Activated T-helper 9 cell treated with anti-CD3 and anti-CD28 coated beads, Interleukin-2, amount 50 U/mL, for 16 hours (primary cell): Measurements from ENCODE around the gene IL17RA.
"Not testable (repeated sequence)": the region's sequence is repeated elsewhere in the genome, so short reads cannot be mapped to it uniquely, and the experiment has no call there.

Experiments
- DNase-seq: peaks from one replicate; pipeline ENCODE4 v3.0.0-alpha.2; 2020; ENCODE audit warnings: low read depth

IL17RA gene

GRCh38 chr22:17120711-17121232 is 36.0 kb downstream of the IL17RA start:
- DNase-seq, result no peak

GRCh38 chr22:17121233-17122195 is 36.7 kb downstream of the IL17RA start, which contains the start of gene TMEM121B:
TMEM121B (minus strand) TSS chr22:17121360; CDS start chr22:17121127, 233 bp downstream.
- DNase-seq, result no peak

- DNase-seq, result no peak
Observed at GRCh38 chr22:17130199-17130598, 45.4 kb downstream of the IL17RA start.

- no peak for DNase-seq
Observed at GRCh38 chr22:17131686-17132085, 46.9 kb downstream of the IL17RA start.

GRCh38 chr22:17132112-17132511 is 47.3 kb downstream of the IL17RA start:
- no peak for DNase-seq

- DNase-seq, result no peak
Observed at GRCh38 chr22:17133137-17133536, 48.3 kb downstream of the IL17RA start.

- no peak for DNase-seq
Observed at GRCh38 chr22:17135153-17135760, 50.5 kb downstream of the IL17RA start.

GRCh38 chr22:17137170-17137569 is 52.4 kb downstream of the IL17RA start:
- no peak for DNase-seq

- DNase-seq, result no peak
Observed at GRCh38 chr22:17137861-17138425, 53.1 kb downstream of the IL17RA start.

- DNase-seq, result no peak
Observed at GRCh38 chr22:17138513-17138912, 53.7 kb downstream of the IL17RA start.

GRCh38 chr22:17140022-17140421 is 55.2 kb downstream of the IL17RA start:
- DNase-seq, result no peak

- DNase-seq, result no peak
Observed at GRCh38 chr22:17140826-17141766, 56.3 kb downstream of the IL17RA start.

- DNase-seq, result no peak
Observed at GRCh38 chr22:17143101-17143500, 58.3 kb downstream of the IL17RA start.

- no peak for DNase-seq
Observed at GRCh38 chr22:17143826-17144225, 59.0 kb downstream of the IL17RA start.

GRCh38 chr22:17145021-17145680 is 60.4 kb downstream of the IL17RA start:
- no peak for DNase-seq

- not testable (repeated sequence) for DNase-seq
Observed at GRCh38 chr22:17147458-17147857, 62.7 kb downstream of the IL17RA start.

- no peak for DNase-seq
Observed at GRCh38 chr22:17149076-17149815, 64.4 kb downstream of the IL17RA start.

- no peak for DNase-seq
Observed at GRCh38 chr22:17152340-17152739, 67.5 kb downstream of the IL17RA start.

- DNase-seq, result no peak
Observed at GRCh38 chr22:17152971-17153370, 68.2 kb downstream of the IL17RA start.

- DNase-seq, result no peak
Observed at GRCh38 chr22:17155941-17156340, 71.1 kb downstream of the IL17RA start.
